SK-N-SH (cell line): ENCODE data around the gene SLC6A9.

Source experiments
- EP300 ChIP-seq, 2 experiments: IDR thresholded peaks; 2 replicates each; pipeline versions ENCODE4 v1.4.0 to v1.6.1; 2012; ENCODE audit warnings: borderline replicate concordance in 1 of 2, low read depth in 1 of 2, low read length in 1 of 2
- EZH2phosphoT487 ChIP-seq: fragments of 200-600 bp; sonication (generic); IDR thresholded peaks from 2 replicates; pipeline ENCODE4 v1.6.1; 2017; ENCODE audit warnings: low read depth, mixed run types, mild to moderate bottlenecking, antibody characterized with exemption, moderate library complexity, borderline replicate concordance
- GABPA ChIP-seq: IDR thresholded peaks from 2 replicates; pipeline ENCODE4 v1.4.0; 2012; ENCODE audit warnings: low read depth, mild to moderate bottlenecking
- RFX5 ChIP-seq: IDR thresholded peaks from 2 replicates; pipeline ENCODE4 v1.6.1; 2012; ENCODE audit warnings: mild to moderate bottlenecking, improper control_type of control experiment, low read length
- SIN3A ChIP-seq: IDR thresholded peaks from 2 replicates; pipeline ENCODE4 v1.6.1; 2012; ENCODE audit warnings: low read depth, mild to moderate bottlenecking, low read length, moderate library complexity, borderline replicate concordance
- TF ChIP-seq, protein P1 (sequence below): fragments of 200-600 bp; sonication (generic); IDR thresholded peaks from 2 replicates; pipeline ENCODE4 v1.6.1; 2017; ENCODE audit warnings: antibody characterized with exemption, mild to moderate bottlenecking, moderate library complexity

DNA sequence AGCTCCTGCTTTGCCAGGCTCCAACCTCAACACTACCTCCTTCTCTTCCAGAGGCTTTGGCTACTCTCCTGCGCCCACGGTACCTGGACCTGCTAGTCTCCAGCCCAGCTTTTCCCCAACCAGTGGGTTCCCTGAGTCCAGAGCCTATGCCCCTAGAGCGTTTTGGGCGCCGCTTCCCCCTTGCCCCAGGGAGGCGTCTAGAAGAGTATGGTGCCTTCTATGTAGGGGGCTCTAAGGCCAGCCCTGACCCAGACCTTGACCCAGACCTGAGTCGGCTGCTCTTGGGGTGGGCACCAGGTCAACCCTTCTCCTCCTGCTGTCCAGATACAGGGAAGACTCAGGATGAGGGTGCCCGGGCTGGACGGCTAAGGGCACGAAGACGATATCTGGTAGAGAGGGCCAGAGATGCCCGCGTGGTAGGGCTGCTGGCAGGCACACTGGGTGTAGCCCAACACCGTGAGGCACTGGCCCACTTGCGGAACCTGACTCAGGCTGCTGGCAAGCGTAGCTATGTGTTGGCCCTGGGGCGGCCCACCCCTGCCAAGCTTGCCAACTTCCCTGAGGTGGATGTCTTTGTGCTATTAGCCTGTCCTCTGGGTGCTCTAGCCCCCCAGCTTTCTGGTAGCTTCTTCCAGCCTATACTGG, 59.8 kb downstream of the SLC6A9 start:
- TF ChIP-seq, protein P1, sequence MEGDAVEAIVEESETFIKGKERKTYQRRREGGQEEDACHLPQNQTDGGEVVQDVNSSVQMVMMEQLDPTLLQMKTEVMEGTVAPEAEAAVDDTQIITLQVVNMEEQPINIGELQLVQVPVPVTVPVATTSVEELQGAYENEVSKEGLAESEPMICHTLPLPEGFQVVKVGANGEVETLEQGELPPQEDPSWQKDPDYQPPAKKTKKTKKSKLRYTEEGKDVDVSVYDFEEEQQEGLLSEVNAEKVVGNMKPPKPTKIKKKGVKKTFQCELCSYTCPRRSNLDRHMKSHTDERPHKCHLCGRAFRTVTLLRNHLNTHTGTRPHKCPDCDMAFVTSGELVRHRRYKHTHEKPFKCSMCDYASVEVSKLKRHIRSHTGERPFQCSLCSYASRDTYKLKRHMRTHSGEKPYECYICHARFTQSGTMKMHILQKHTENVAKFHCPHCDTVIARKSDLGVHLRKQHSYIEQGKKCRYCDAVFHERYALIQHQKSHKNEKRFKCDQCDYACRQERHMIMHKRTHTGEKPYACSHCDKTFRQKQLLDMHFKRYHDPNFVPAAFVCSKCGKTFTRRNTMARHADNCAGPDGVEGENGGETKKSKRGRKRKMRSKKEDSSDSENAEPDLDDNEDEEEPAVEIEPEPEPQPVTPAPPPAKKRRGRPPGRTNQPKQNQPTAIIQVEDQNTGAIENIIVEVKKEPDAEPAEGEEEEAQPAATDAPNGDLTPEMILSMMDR, result no peak
- TF ChIP-seq EZH2phosphoT487 (no peak), SIN3A (no peak), EP300 (IDR thresholded peaks at IDR 0.05; ENCODE audit: borderline replicate concordance in 1 of 2, low read depth in 1 of 2, low read length in 1 of 2) (no peak), GABPA (no peak), RFX5 (no peak)
